PC-9 (cell line): Measurements from ENCODE around the gene PARM1. TPM values are rescaled to one million over a fixed set of nuclear protein-coding genes. Genes with fewer than 3 reads are reported as not detected.

ENCODE experiments used
- BruUV-seq: library from RNA; stranded (reverse); fragments of 400-500 nt; replicated peaks from 2 replicates; lab custom pipeline; 2021; lab: Mats Ljungman, UMichigan
- CTCF ChIA-PET: fragments of 300-600 bp; sonication (Branson Sonifier 250); formaldehyde crosslinking; loops from one replicate; lab custom pipeline; 2022; ENCODE audit warnings: antibody characterized with exemption; lab: Charles Lee
- POLR2A ChIA-PET: fragments of 300-600 bp; sonication (Branson Sonifier 250); formaldehyde crosslinking; loops from one replicate; lab custom pipeline; 2022; ENCODE audit warnings: antibody characterized with exemption; ENCODE audit not compliant: unreplicated experiment; lab: Charles Lee
- DNase-seq, 2 experiments: peaks; one replicate each; pipeline versions ENCODE4 v3.0.0 to v3.0.0-alpha.2; 2015 to 2022; ENCODE audit warnings: mixed read lengths in 1 of 2
- H2AFZ ChIP-seq: fragments of 200-600 bp; sonication (generic); 2 replicates; pipeline ENCODE4 v1.8.1; 2017; ENCODE audit warnings: antibody characterized with exemption
- H3F3A ChIP-seq: fragments of 200-600 bp; sonication (generic); 2 replicates; pipeline ENCODE4 v1.8.1; 2017; ENCODE audit warnings: antibody characterized with exemption, mild to moderate bottlenecking, low read depth; ENCODE audit not compliant: insufficient read depth
- H3K27ac ChIP-seq: fragments of 200-600 bp; sonication (generic); 2 replicates; pipeline ENCODE4 v1.6.1; 2016; ENCODE audit warnings: mixed run types
- H3K27me3 ChIP-seq: fragments of 200-600 bp; sonication (generic); 2 replicates; pipeline ENCODE4 v1.6.1; 2016; ENCODE audit warnings: low read depth, mixed run types; ENCODE audit not compliant: insufficient read depth
- H3K36me3 ChIP-seq: fragments of 200-600 bp; sonication (generic); 2 replicates; pipeline ENCODE4 v1.6.1; 2016; ENCODE audit warnings: low read depth, mixed run types
- H3K4me1 ChIP-seq: fragments of 200-600 bp; sonication (generic); replicated peaks from 2 replicates; pipeline ENCODE4 v1.6.1; 2016; ENCODE audit warnings: mixed run types; ENCODE audit not compliant: insufficient read depth
- H3K4me2 ChIP-seq: fragments of 200-600 bp; sonication (generic); 2 replicates; pipeline ENCODE4 v1.6.1; 2017; ENCODE audit warnings: mixed run types
- H3K4me3 ChIP-seq: fragments of 200-600 bp; sonication (generic); 2 replicates; pipeline ENCODE4 v1.6.1; 2016; ENCODE audit warnings: mixed run types
- H3K79me2 ChIP-seq: fragments of 200-600 bp; sonication (generic); 2 replicates; pipeline ENCODE4 v1.6.1; 2017; ENCODE audit warnings: low read depth, mixed run types
- H3K9me2 ChIP-seq: fragments of 200-600 bp; sonication (generic); 2 replicates; pipeline ENCODE4 v1.8.1; 2017; ENCODE audit warnings: mild to moderate bottlenecking; ENCODE audit not compliant: insufficient read depth
- H3K9me3 ChIP-seq: fragments of 200-600 bp; sonication (generic); 2 replicates; pipeline ENCODE4 v1.8.1; 2016; ENCODE audit warnings: low read depth; ENCODE audit not compliant: insufficient read depth
- H4K20me1 ChIP-seq: fragments of 200-600 bp; sonication (generic); 2 replicates; pipeline ENCODE4 v1.8.1; 2017; ENCODE audit not compliant: insufficient read depth
- CTCF ChIP-seq: fragments of 200-600 bp; sonication (generic); conservative IDR thresholded peaks from 2 replicates; pipeline ENCODE4 v1.6.1; 2017; ENCODE audit warnings: mixed run types, antibody characterized with exemption, mild to moderate bottlenecking, moderate library complexity
- EZH2 ChIP-seq: fragments of 200-600 bp; sonication (generic); IDR thresholded peaks from 2 replicates; pipeline ENCODE4 v1.8.0; 2017; ENCODE audit warnings: antibody characterized with exemption, low read depth
- intact Hi-C: fragments of 100-400 bp; cut with micrococcal nuclease; formaldehyde crosslinking; loops from one replicate; pipeline ENCODE4 v1.10.0; 2022; ENCODE audit not compliant: unreplicated experiment
- total RNA-seq: library from RNA; stranded (reverse); gene quantifications from 2 replicates; pipeline ENCODE4 v1.2.3, GENCODE V29; 2021

PARM1 gene
- total RNA-seq, 1 experiment from 2014 or later: 0.44 TPM

DNA sequence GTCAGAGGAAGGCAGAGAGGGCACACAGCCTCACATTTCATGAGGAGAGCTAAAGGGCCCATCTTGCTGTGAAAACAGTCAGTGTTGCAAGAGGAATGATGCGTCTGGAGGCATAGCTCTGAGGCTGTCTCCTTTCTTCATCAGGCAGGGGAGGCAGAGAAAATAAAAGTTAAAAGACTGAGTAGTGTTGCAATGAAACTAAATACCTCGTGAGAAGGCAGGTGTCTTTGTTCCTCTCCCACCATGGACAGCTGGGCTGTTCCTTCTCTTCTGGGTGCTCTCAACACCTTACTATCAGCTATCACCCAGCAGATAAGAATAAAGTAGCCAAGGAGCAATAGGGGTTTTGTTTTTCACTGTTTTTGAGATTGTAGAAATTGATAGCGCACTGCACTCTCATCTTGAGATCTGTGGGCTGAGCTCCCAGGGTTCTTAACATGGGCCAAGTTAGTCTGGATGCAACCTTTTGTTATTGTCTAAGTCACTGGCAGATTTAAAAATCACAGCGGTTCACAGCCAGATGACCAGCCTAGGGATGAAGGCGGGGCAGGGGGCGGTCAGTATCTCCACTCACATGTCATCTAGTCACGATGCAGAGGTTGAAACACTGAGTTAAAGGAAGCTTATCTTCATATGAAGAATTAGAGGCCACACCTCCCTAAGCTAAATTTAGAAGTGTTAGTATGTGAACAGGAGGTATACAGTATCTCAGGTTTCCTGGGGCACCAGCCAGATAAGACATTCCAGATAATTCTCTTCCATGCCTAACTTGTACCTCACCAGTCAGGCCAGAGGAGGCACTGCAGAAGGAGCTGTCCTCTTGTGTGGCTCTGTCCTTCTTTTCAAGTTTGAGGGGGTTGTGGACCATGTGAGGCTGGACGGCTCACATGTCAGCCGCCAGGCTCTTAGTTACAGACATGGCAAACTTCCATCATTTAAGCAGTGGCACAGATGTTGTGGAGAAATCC is 36.9 kb downstream of the PARM1 start:
- BruUV-seq: no TSS peak
- no peak overlapping the region for H3K27ac ChIP-seq
- intact Hi-C loops: no loop called here
- POLR2A ChIA-PET: no interaction called here
- H4K20me1 ChIP-seq: no peaks in the 10 kb centered on the region
- H3K79me2 ChIP-seq: no peaks in the 10 kb centered on the region
- no peaks in the 10 kb centered on the region for H3K9me3 ChIP-seq
- H3K4me3 ChIP-seq: no peak overlapping the region
- H3K4me2 ChIP-seq: no peak overlapping the region
- no peak overlapping the region for H2AFZ ChIP-seq
- no peaks in the 10 kb centered on the region for H3K36me3 ChIP-seq
- TF ChIP-seq EZH2: no peak
- TF ChIP-seq CTCF: no peak
- CTCF ChIA-PET: no interaction called here
- no peaks in the 10 kb centered on the region for H3K4me1 ChIP-seq
- H3F3A ChIP-seq: no peaks in the 10 kb centered on the region
- no peak for DNase-seq
- no peaks in the 10 kb centered on the region for H3K27me3 ChIP-seq
- H3K9me2 ChIP-seq: no peaks in the 10 kb centered on the region

DNA sequence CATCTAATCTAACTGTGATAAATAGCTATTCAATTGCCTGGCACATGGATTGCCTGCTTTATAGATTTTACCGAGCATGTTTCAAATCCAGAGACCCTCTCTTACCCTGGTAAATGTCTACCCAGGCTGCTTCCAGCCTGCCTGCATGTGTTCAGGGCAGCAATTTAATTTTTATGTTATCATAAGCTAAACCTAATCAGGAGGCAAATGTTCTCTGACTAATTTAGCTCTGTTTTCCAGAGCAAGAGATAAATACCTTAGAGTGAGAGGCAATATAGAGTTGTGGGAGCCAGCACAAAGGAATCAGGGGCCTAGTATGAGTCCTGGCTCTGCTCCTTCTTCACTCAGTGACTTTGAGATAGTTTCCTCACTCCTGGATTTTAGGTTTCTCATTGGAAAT is 37.7 kb downstream of the PARM1 start:
- no peaks in the 10 kb centered on the region for H3K79me2 ChIP-seq
- no peaks in the 10 kb centered on the region for H3K9me3 ChIP-seq
- H3K9me2 ChIP-seq: no peaks in the 10 kb centered on the region
- no peak overlapping the region for H3K4me2 ChIP-seq
- H3F3A ChIP-seq: no peaks in the 10 kb centered on the region
- CTCF ChIA-PET: no interaction called here
- intact Hi-C loops: no loop called here
- no peak for DNase-seq
- no peaks in the 10 kb centered on the region for H3K36me3 ChIP-seq
- no peak overlapping the region for H3K4me3 ChIP-seq
- H3K27ac ChIP-seq: no peak overlapping the region
- H3K4me1 ChIP-seq: no peaks in the 10 kb centered on the region
- TF ChIP-seq CTCF (no peak), EZH2 (no peak)
- BruUV-seq: no TSS peak
- no peaks in the 10 kb centered on the region for H3K27me3 ChIP-seq
- no peak overlapping the region for H2AFZ ChIP-seq
- H4K20me1 ChIP-seq: no peaks in the 10 kb centered on the region
- POLR2A ChIA-PET: no interaction called here

GRCh38 chr4:74971862-74972261 is 38.9 kb downstream of the PARM1 start:
- no peaks in the 10 kb centered on the region for H3K79me2 ChIP-seq
- no peak overlapping the region for H2AFZ ChIP-seq
- H3K27ac ChIP-seq: no peak overlapping the region
- no peaks in the 10 kb centered on the region for H3K4me1 ChIP-seq
- no peak for TF ChIP-seq EZH2
- no peak for TF ChIP-seq CTCF
- H3K9me2 ChIP-seq: no peaks in the 10 kb centered on the region
- no peaks in the 10 kb centered on the region for H4K20me1 ChIP-seq
- no peak for DNase-seq
- H3K4me2 ChIP-seq: no peak overlapping the region
- intact Hi-C loops: no loop called here
- ChIA-PET CTCF (no interaction called here), POLR2A (no interaction called here)
- H3F3A ChIP-seq: no peaks in the 10 kb centered on the region
- H3K27me3 ChIP-seq: no peaks in the 10 kb centered on the region
- H3K36me3 ChIP-seq: no peaks in the 10 kb centered on the region
- H3K4me3 ChIP-seq: no peak overlapping the region
- H3K9me3 ChIP-seq: no peaks in the 10 kb centered on the region
- BruUV-seq: no TSS peak
